GM10266 (cell line): ENCODE measurements around the gene IL7R.

Source experiments
- DNase-seq: peaks from one replicate; pipeline ENCODE4 v3.0.0; 2012; ENCODE audit errors: extremely low spot score
- TF ChIP-seq, protein P1 (sequence below): IDR thresholded peaks from 2 replicates; pipeline ENCODE4 v1.5.1; 2012; ENCODE audit warnings: mild to moderate bottlenecking, low read depth; ENCODE audit not compliant: control insufficient read depth, insufficient read depth; ENCODE audit errors: missing control alignments

The IL7R gene

DNA sequence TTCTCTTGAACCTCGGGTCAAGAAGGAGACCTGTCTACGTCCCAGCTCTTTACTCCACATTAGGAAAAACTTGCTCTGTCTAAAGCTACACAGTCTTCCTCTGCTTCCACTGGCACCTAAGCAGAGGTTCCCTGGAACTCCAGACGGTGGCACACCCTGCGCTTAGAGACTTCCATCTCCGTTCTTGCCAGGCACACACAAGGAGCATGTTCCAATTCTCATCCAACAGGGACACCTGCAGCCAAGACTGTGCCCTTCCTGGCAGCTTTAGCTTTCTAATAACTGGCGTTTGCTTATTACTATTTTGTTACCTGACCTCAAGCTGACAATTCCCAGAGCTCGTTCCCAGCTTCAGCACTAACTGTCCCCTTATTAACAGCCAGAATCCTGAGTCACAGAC lies 65.8 kb downstream of the IL7R start:
- TF ChIP-seq, protein P1, sequence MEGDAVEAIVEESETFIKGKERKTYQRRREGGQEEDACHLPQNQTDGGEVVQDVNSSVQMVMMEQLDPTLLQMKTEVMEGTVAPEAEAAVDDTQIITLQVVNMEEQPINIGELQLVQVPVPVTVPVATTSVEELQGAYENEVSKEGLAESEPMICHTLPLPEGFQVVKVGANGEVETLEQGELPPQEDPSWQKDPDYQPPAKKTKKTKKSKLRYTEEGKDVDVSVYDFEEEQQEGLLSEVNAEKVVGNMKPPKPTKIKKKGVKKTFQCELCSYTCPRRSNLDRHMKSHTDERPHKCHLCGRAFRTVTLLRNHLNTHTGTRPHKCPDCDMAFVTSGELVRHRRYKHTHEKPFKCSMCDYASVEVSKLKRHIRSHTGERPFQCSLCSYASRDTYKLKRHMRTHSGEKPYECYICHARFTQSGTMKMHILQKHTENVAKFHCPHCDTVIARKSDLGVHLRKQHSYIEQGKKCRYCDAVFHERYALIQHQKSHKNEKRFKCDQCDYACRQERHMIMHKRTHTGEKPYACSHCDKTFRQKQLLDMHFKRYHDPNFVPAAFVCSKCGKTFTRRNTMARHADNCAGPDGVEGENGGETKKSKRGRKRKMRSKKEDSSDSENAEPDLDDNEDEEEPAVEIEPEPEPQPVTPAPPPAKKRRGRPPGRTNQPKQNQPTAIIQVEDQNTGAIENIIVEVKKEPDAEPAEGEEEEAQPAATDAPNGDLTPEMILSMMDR = no peak
- no peak for DNase-seq

- DNase-seq = no peak
- TF ChIP-seq, protein P1 = no peak
Observed at GRCh38 chr5:35924122-35924949, 67.6 kb downstream of the IL7R start.

DNA sequence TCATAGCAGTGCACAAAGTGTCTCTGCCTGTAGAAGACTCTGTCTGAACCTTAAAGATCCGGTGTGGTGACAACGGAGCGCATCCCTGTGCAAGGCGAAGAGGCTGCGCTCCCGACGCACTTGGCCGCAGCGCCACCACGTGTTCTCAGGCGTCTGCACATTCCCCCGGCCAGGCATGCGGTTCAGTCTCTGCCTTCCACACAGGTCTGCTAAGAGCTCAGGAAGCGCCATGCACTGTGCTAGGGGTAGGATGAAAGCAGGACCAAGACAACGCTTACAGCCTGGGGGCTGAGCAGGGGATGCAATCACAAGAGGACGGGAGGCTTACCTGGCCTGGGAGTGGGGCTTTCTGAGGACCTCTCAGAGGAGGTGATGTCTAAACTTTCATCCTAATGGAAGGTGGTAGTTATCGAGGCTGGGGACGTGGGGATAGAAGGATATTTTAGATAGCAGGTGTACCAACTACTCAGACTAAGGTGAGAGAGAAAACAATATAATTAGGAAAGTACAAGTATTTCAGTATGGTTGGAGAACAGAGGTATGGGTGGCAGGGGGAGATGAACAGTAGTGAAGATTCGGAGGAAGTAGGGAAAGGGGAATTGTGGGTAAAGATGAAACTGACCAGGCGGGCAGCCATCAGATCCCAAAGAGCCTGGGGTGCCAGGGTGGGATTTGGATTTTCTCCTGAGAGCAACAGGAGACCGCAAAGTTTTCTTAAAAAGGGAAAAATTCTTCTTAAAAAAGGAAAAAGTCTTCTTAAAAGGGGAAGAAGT lies 68.4 kb downstream of the IL7R start:
- peak; percentile 64 for DNase-seq

DNA sequence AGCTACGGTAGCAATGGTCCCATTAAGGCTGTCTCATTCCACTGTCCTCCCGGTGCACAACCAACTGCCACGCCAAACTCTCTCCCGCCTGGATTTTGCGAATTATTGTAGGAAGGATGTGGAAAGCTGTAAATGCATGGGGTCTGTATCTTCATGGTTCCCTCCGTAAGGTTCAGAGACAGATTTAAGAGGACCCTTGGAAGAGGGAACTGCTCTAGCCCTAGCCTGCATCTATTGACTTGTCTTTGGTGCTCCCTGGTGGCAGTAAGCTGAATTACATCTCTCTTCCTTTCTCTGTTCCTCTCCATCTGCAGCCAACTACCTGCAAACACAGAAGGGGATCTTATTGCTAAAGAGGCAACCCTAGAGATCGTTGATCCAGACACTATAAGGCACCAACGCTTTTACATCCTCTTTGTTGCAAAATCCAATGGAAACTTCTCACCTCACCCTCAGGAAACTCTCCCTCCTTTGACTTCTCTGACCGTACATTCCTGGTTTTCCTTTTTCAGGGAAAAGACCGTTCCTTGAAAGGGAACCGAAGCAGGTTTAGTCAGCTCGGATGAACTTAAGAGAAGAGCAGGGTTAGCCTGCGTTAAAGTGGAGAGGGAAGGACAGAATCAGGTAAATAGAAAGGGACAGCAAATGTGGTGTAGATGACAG lies 69.8 kb downstream of the IL7R start:
- TF ChIP-seq, protein P1 = peak; percentile 85
- peak; percentile 62 for DNase-seq

More for the DNA sequence above, 68.4 kb downstream of the IL7R start:
- TF ChIP-seq, protein P1 = peak; percentile 92
